ENCODE data around the gene N4BP3. TPM values are rescaled to one million over a fixed set of nuclear protein-coding genes. Genes with fewer than 3 reads are reported as not detected.

Gene N4BP3
- total RNA-seq, 2 experiments from 2014 or later, result 5.9 to 6.1 TPM

- Mint-ChIP-seq H3K4me1 (ENCODE audit: low read depth) (no peaks in the 10 kb centered on the region), H3K27ac (no peak overlapping the region), H3K27me3 (ENCODE audit: low read depth) (no peaks in the 10 kb centered on the region), H3K36me3 (ENCODE audit: low read depth) (peaks cover 6% of the 10 kb centered on the region), H3K4me3 (no peak overlapping the region), H3K9me3 (ENCODE audit: insufficient read depth) (no peaks in the 10 kb centered on the region)
- no peak for DNase-seq
- ATAC-seq, result no peak
- ChIA-PET CTCF (interaction anchor here (1.2 to 11.4 kb wide), 2 partner anchors 21 to 65 kb away, joined by 8 to 204 read pairs; no protein-coding TSS in a partner anchor), POLR2A (no interaction called here)
Observed at GRCh38 chr5:178141550-178141949, 28.2 kb downstream of the N4BP3 start.

- peaks cover 10% of the 10 kb centered on the region for H3K36me3 Mint-ChIP-seq (ENCODE audit: low read depth)
- no peaks in the 10 kb centered on the region for H3K9me3 Mint-ChIP-seq (ENCODE audit: insufficient read depth)
- CTCF ChIA-PET, result interaction anchor here (2.4 to 11.4 kb wide), 2 partner anchors 22 to 66 kb away, joined by 10 to 204 read pairs; no protein-coding TSS in a partner anchor
- POLR2A ChIA-PET, result no interaction called here
- DNase-seq (no peak), ATAC-seq (no peak)
- H3K4me1 Mint-ChIP-seq (ENCODE audit: low read depth), result no peaks in the 10 kb centered on the region
- H3K27me3 Mint-ChIP-seq (ENCODE audit: low read depth), result no peaks in the 10 kb centered on the region
- no peak overlapping the region for H3K4me3 Mint-ChIP-seq
- no peak overlapping the region for H3K27ac Mint-ChIP-seq
Observed at GRCh38 chr5:178142642-178143041, 29.3 kb downstream of the N4BP3 start.

DNA sequence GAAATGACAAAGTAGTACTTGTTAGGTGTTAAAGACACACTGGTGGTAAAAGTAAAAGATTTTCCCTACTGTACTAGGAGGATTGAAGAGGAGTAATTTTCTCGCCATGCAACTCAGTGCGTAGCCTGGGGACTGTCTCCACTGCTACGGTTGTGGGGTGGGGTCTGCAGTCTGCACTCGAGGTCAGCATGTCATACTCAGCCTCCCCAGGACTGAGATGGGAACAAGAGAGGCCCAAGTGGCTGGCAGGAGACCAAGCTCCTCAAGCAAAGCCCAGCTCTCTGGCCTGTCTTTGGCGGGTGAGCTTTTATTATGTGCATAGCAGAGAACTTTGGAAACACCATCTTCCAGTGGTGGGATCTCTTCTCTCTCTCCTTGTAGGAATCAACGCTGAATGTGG is 29.9 kb downstream of the N4BP3 start:
- Mint-ChIP-seq H3K4me1 (ENCODE audit: low read depth) (no peaks in the 10 kb centered on the region), H3K36me3 (ENCODE audit: low read depth) (peaks cover 13% of the 10 kb centered on the region), H3K4me3 (no peak overlapping the region), H3K9me3 (ENCODE audit: insufficient read depth) (no peaks in the 10 kb centered on the region), H3K27me3 (ENCODE audit: low read depth) (no peaks in the 10 kb centered on the region), H3K27ac (no peak overlapping the region)
- no peak for DNase-seq
- CTCF ChIA-PET, result interaction anchor here (1.6 to 11.4 kb wide), 3 partner anchors 8 to 67 kb away, joined by 3 to 204 read pairs (median 10); no protein-coding TSS in a partner anchor
- POLR2A ChIA-PET, result no interaction called here
- ATAC-seq, result no peak

GRCh38 chr5:178143901-178144300 is 30.6 kb downstream of the N4BP3 start:
- ChIA-PET CTCF (interaction anchor here (1.6 to 11.4 kb wide), 3 partner anchors 9 to 68 kb away, joined by 3 to 204 read pairs (median 10); no protein-coding TSS in a partner anchor), POLR2A (interaction anchor here (0.6 kb wide), 1 partner anchor 69 kb away, joined by 3 read pairs; no protein-coding TSS in a partner anchor)
- DNase-seq (no peak), ATAC-seq (no peak)
- H3K27me3 Mint-ChIP-seq (ENCODE audit: low read depth), result no peaks in the 10 kb centered on the region
- no peaks in the 10 kb centered on the region for H3K9me3 Mint-ChIP-seq (ENCODE audit: insufficient read depth)
- peaks cover 17% of the 10 kb centered on the region for H3K36me3 Mint-ChIP-seq (ENCODE audit: low read depth)
- H3K4me3 Mint-ChIP-seq, result no peak overlapping the region
- H3K4me1 Mint-ChIP-seq (ENCODE audit: low read depth), result peaks cover 2% of the 10 kb centered on the region
- H3K27ac Mint-ChIP-seq, result no peak overlapping the region

GRCh38 chr5:178145965-178146820 is 32.9 kb downstream of the N4BP3 start:
- ATAC-seq (peak; percentile 89), DNase-seq (peak; percentile 83)
- Mint-ChIP-seq H3K27ac (no peak overlapping the region), H3K4me3 (no peak overlapping the region), H3K27me3 (ENCODE audit: low read depth) (no peaks in the 10 kb centered on the region), H3K4me1 (ENCODE audit: low read depth) (peaks cover 25% of the 10 kb centered on the region), H3K36me3 (ENCODE audit: low read depth) (peaks cover 27% of the 10 kb centered on the region), H3K9me3 (ENCODE audit: insufficient read depth) (no peaks in the 10 kb centered on the region)
- ChIA-PET CTCF (interaction anchor here (0.8 to 11.4 kb wide), 11 partner anchors 7 to 70 kb away, joined by 3 to 204 read pairs (median 4); partner anchors contain the start of gene NHP2), POLR2A (interaction anchor here (1.1 kb wide), 1 partner anchor 68 kb away, joined by 3 read pairs; no protein-coding TSS in a partner anchor)

DNA sequence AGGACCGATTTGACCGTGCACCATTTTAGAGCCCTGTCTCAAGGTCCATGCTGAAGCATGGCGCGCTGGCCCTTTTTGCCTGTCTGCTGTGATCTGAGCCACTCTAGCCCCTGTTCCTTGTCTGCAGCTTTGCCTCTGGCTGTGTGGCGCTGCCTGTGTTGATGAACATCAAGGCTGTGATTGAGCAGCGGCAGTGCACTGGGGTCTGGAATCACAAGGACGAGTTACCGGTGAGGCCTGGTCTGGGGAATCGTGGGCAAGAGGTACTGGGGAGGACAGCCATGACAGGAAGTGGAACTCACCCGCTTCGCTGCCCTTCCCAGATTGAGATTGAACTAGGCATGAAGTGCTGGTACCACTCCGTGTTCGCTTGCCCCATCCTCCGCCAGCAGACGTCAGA is 34.1 kb downstream of the N4BP3 start:
- ATAC-seq (no peak), DNase-seq (no peak)
- H3K27me3 Mint-ChIP-seq (ENCODE audit: low read depth), result no peaks in the 10 kb centered on the region
- H3K9me3 Mint-ChIP-seq (ENCODE audit: insufficient read depth), result no peaks in the 10 kb centered on the region
- ChIA-PET CTCF (interaction anchor here (1.6 to 11.4 kb wide), 3 partner anchors 27 to 71 kb away, joined by 4 to 204 read pairs (median 4); no protein-coding TSS in a partner anchor), POLR2A (no interaction called here)
- peaks cover 32% of the 10 kb centered on the region for H3K36me3 Mint-ChIP-seq (ENCODE audit: low read depth)
- peaks cover 34% of the 10 kb centered on the region for H3K4me1 Mint-ChIP-seq (ENCODE audit: low read depth)
- no peak overlapping the region for H3K4me3 Mint-ChIP-seq
- no peak overlapping the region for H3K27ac Mint-ChIP-seq

DNA sequence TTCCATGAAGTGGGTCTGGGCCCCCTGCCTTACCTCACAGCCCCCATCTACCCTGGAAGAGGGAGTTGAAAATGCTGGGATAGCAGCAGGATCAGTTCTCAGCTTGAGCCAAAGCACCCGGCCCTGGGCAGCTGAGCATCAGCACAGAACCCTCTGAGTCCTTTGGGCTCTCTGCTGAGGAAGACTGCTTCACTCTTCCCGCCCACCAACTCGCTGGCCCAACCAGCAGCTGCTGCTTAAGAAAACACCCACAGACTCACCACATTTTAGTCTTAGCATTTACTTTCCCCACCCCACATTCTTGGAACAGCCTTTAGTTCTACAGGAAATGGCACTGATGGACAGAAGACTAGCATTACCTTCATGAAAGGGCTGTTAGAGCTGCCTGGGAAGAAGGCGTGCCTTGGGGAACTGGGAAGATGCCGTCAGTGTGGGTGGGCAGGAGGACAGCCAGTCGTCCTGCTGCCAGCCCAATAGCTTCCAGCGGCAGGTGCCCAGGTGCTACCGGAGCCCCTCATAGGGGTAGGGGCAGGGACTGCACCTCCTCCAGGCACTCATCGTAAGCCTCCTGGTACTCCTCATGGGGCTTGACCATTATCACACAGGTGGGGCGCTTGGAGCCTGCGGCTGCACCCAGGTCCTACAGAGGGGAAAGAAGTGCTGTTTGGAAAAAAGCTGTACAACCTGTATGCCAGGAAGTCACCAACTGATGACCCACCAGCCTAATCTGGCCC is 36.0 kb downstream of the N4BP3 start:
- DNase-seq, result no peak
- H3K4me3 Mint-ChIP-seq, result no peak overlapping the region
- no peaks in the 10 kb centered on the region for H3K27me3 Mint-ChIP-seq (ENCODE audit: low read depth)
- ChIA-PET POLR2A (interaction anchor here (1.1 to 1.2 kb wide), 2 partner anchors 74 kb away, joined by 3 to 7 read pairs; no protein-coding TSS in a partner anchor), CTCF (interaction anchor here (0.5 to 11.4 kb wide), 5 partner anchors 14 to 73 kb away, joined by 3 to 204 read pairs (median 4); no protein-coding TSS in a partner anchor)
- H3K36me3 Mint-ChIP-seq (ENCODE audit: low read depth), result peaks cover 36% of the 10 kb centered on the region
- peaks cover 43% of the 10 kb centered on the region for H3K4me1 Mint-ChIP-seq (ENCODE audit: low read depth)
- peak overlapping the region; percentile 54 for H3K27ac Mint-ChIP-seq
- H3K9me3 Mint-ChIP-seq (ENCODE audit: insufficient read depth), result no peaks in the 10 kb centered on the region
- ATAC-seq, result no peak

- Mint-ChIP-seq H3K9me3 (ENCODE audit: insufficient read depth) (no peaks in the 10 kb centered on the region), H3K36me3 (ENCODE audit: low read depth) (peaks cover 32% of the 10 kb centered on the region), H3K27me3 (ENCODE audit: low read depth) (no peaks in the 10 kb centered on the region), H3K4me3 (no peak overlapping the region), H3K27ac (peak overlapping the region; percentile 47), H3K4me1 (ENCODE audit: low read depth) (peaks cover 43% of the 10 kb centered on the region)
- DNase-seq (no peak), ATAC-seq (no peak)
- CTCF ChIA-PET, result interaction anchor here (1.1 to 11.4 kb wide), 3 partner anchors 18 to 75 kb away, joined by 3 to 204 read pairs (median 22); no protein-coding TSS in a partner anchor
- POLR2A ChIA-PET, result interaction anchor here (0.6 kb wide), 1 partner anchor 736 kb away, joined by 3 read pairs; no protein-coding TSS in a partner anchor
Observed at GRCh38 chr5:178150977-178151734, 37.8 kb downstream of the N4BP3 start.

DNA sequence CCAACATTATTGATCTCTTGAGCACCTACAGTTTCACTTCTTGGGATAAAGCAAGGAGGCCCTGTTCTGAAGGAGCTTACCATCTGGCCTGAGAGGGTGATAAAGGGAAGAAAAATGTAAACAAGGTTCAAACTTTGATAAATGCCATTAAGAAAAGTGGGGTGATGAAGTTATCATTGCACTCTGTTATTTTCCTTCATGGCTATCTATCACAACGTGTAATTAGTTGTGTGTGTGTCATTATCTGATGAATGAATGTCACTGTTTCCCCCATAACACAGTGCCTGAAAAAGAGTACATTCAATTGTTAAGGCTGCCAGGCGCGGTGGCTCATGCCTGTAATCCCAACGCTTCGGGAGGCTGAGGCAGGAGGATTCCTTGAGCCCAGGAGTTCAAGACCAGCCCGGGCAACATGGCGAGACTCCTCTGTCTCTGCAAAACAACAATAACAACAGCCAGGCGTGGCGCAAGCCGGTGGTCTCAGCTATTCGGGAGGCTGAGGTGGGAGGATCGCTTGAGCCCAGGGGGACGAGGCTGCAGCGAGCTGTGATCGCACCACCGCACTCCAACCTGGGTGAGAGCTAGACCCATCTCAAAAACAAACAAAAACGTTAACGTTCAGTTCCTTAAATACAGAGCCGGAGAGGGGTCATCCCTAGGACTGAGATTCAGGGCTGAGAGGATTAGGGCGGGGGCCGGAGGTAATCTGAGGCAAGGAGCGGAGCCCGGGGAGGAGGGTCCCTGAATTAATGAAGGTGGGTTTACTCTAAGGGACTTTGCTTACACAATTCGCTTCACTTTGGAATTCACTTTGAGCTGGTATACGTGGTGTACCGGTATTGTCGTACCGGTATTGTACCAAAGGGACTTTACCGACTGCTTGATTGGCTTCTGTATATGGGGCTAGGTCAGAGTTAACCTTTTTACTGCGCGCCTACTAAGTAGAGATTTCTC is 39.4 kb downstream of the N4BP3 start:
- Mint-ChIP-seq H3K36me3 (ENCODE audit: low read depth) (peaks cover 27% of the 10 kb centered on the region), H3K4me1 (ENCODE audit: low read depth) (peaks cover 43% of the 10 kb centered on the region), H3K27me3 (ENCODE audit: low read depth) (no peaks in the 10 kb centered on the region), H3K9me3 (ENCODE audit: insufficient read depth) (no peaks in the 10 kb centered on the region), H3K27ac (peak overlapping the region; percentile 93), H3K4me3 (peak overlapping the region; percentile 98)
- POLR2A ChIA-PET, result interaction anchor here (0.7 to 1.5 kb wide), 2 partner anchors 10 to 17 kb away, joined by 3 to 6 read pairs; no protein-coding TSS in a partner anchor
- no peak for DNase-seq
- no peak for ATAC-seq
- CTCF ChIA-PET, result interaction anchor here (0.8 to 7.4 kb wide), 6 partner anchors 8 to 77 kb away, joined by 4 to 83 read pairs (median 8); no protein-coding TSS in a partner anchor

All from activated CD8-positive, alpha-beta T cell treated with anti-CD3 and anti-CD28 coated beads, Interleukin-2, amount 10 ng/mL, durations not matched to agents 7 days and 5 days (primary cell).